GM21515 (cell line): ENCODE results near the gene SAC3D1.
A peak's percentile ranks its signal among the peaks of the same experiment; 100 is the strongest.
"Not testable (repeated sequence)": the region's sequence is repeated elsewhere in the genome, so short reads cannot be mapped to it uniquely, and the experiment has no call there.

Experiments
- ATAC-seq: cut with Tn5 transposase; IDR thresholded peaks from one replicate; pipeline ENCODE4 v1.9.1; 2021; ENCODE audit not compliant: unreplicated experiment

The SAC3D1 gene

GRCh38 chr11:65023502-65023901, 17.5 kb upstream of the SAC3D1 start:
- ATAC-seq, result not testable (repeated sequence)

GRCh38 chr11:65026810-65027209, 14.2 kb upstream of the SAC3D1 start:
- ATAC-seq, result peak; percentile 2

- ATAC-seq, result peak; percentile 75
These were observed 13.6 kb upstream of the SAC3D1 start, which contains the start of gene SNX15 for GRCh38 chr11:65027213-65028067. TSS of gene SNX15 (plus strand) at chr11:65027439. CDS start at chr11:65027538, 99 bp downstream.

GRCh38 chr11:65032216-65032615, 8.8 kb upstream of the SAC3D1 start:
- no peak for ATAC-seq

GRCh38 chr11:65034423-65034822, 6.6 kb upstream of the SAC3D1 start:
- no peak for ATAC-seq

GRCh38 chr11:65035579-65035978, 5.4 kb upstream of the SAC3D1 start:
- no peak for ATAC-seq

- no peak for ATAC-seq
These were observed 4.1 kb upstream of the SAC3D1 start for GRCh38 chr11:65036931-65037330.

GRCh38 chr11:65040520-65040846, 527 bp upstream of the SAC3D1 start:
- no peak for ATAC-seq

GRCh38 chr11:65042891-65043290, 1.9 kb downstream of the SAC3D1 start:
- no peak for ATAC-seq

- ATAC-seq, result no peak
These were observed 3.0 kb downstream of the SAC3D1 start for GRCh38 chr11:65043881-65044501.

- ATAC-seq, result no peak
These were observed 4.1 kb downstream of the SAC3D1 start for GRCh38 chr11:65045061-65045460.

- ATAC-seq, result no peak
These were observed 4.7 kb downstream of the SAC3D1 start for GRCh38 chr11:65045728-65046127.

- no peak for ATAC-seq
These were observed 6.8 kb downstream of the SAC3D1 start for GRCh38 chr11:65047581-65048422.

GRCh38 chr11:65051398-65051858, 10.4 kb downstream of the SAC3D1 start:
- no peak for ATAC-seq

- ATAC-seq, result no peak
These were observed 13.0 kb downstream of the SAC3D1 start for GRCh38 chr11:65053827-65054508.

- no peak for ATAC-seq
These were observed 14.5 kb downstream of the SAC3D1 start for GRCh38 chr11:65055538-65055937.

GRCh38 chr11:65056999-65057398, 16.0 kb downstream of the SAC3D1 start:
- no peak for ATAC-seq

GRCh38 chr11:65057526-65057925, 16.5 kb downstream of the SAC3D1 start:
- ATAC-seq, result no peak

GRCh38 chr11:65058012-65058411, 17.0 kb downstream of the SAC3D1 start:
- ATAC-seq, result no peak

- ATAC-seq, result no peak
These were observed 17.5 kb downstream of the SAC3D1 start, which contains the start of gene NAALADL1 for GRCh38 chr11:65058419-65059054. TSS of gene NAALADL1 (minus strand) at chr11:65058553. CDS start at chr11:65058521, 32 bp downstream.
